Neural progenitor cell (in vitro differentiated cells): ENCODE data around the gene HTD2.

Source experiments
- EZH2 ChIP-seq: fragments of 200-600 bp; sonication (generic); IDR thresholded peaks from 2 replicates; pipeline ENCODE4 v1.6.1; 2017; ENCODE audit warnings: antibody characterized with exemption, mild to moderate bottlenecking, moderate library complexity
- EZH2phosphoT487 ChIP-seq: fragments of 200-600 bp; sonication (generic); IDR thresholded peaks from 2 replicates; pipeline ENCODE4 v1.6.1; 2017; ENCODE audit warnings: antibody characterized with exemption
- TF ChIP-seq, protein P1 (sequence below): fragments of 200-600 bp; sonication (generic); IDR thresholded peaks from 2 replicates; pipeline ENCODE4 v1.5.1; 2017; ENCODE audit warnings: antibody characterized with exemption, mild to moderate bottlenecking

DNA sequence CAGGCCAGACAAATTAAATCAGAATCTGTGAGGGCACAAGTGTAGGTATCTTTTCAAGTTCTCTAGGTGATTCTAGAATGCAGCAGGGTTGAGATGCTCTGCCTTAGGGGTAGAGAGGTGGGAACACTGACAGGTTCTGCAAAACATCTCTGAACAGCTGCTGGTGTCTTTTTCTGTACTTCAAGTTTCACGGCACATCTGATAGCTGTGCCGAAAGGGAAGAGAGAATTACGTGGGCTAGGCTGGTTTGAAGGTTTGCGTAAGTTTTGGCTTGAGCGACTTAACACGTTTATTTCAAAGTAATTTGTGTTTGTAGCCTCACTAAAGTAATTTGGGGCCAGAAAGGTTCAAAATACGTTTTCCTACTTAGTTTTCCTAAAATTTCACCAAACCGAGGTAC is 48.9 kb downstream of the HTD2 start:
- TF ChIP-seq, protein P1, sequence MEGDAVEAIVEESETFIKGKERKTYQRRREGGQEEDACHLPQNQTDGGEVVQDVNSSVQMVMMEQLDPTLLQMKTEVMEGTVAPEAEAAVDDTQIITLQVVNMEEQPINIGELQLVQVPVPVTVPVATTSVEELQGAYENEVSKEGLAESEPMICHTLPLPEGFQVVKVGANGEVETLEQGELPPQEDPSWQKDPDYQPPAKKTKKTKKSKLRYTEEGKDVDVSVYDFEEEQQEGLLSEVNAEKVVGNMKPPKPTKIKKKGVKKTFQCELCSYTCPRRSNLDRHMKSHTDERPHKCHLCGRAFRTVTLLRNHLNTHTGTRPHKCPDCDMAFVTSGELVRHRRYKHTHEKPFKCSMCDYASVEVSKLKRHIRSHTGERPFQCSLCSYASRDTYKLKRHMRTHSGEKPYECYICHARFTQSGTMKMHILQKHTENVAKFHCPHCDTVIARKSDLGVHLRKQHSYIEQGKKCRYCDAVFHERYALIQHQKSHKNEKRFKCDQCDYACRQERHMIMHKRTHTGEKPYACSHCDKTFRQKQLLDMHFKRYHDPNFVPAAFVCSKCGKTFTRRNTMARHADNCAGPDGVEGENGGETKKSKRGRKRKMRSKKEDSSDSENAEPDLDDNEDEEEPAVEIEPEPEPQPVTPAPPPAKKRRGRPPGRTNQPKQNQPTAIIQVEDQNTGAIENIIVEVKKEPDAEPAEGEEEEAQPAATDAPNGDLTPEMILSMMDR: no peak
- TF ChIP-seq EZH2phosphoT487: no peak
- TF ChIP-seq EZH2: no peak
